ENCODE results near the gene KRT80. TPM values are rescaled to one million over a fixed set of nuclear protein-coding genes. Genes with fewer than 3 reads are reported as not detected.

KRT80 gene
- polyA plus RNA-seq, 1 donor (not counting 4 experiments of a cell fraction or from before 2014, with no cell fraction given) = 4.1 TPM

DNA sequence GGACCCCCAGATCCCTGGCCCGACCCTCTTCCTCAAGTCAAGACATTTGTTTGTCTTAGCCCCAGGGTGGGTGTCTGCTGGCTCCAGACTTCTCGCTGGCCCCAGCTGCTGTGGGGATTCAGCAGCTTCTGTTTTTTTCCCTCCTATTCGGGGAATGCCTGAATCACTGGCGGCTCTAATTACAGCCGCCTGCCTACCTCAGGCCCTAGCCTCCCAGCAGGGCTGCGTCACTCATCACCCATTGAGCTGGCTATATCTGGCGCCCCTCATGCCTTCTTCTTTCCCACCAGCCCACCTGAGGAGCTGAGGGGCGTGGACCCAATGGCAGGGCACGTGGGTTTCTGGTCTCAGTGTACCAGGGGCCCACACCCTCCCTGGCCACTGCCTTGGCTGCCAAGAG, 10.1 kb downstream of the KRT80 start:
- DNase-seq (ENCODE audit: low read depth, low spot score) (no peak), FAIRE-seq (no peak)
- H3K9me3 ChIP-seq (ENCODE audit: control insufficient read depth, low read depth, low read length) = no peaks in the 10 kb centered on the region
- H3K9me1 ChIP-seq (ENCODE audit: control insufficient read depth, extremely low read depth, insufficient read depth, low read length) = no peaks in the 10 kb centered on the region
- no peak overlapping the region for H3K9ac ChIP-seq (ENCODE audit: control insufficient read depth, extremely low read depth, insufficient read depth, low read length)
- no peaks in the 10 kb centered on the region for H3K79me2 ChIP-seq (ENCODE audit: control insufficient read depth, insufficient read depth, low read length)
- H2AFZ ChIP-seq (ENCODE audit: control insufficient read depth, low read length) = no peak overlapping the region
- peaks cover 43% of the 10 kb centered on the region for H3K4me1 ChIP-seq (ENCODE audit: control insufficient read depth, extremely low read depth, insufficient read depth, low read length)
- H3K4me3 ChIP-seq (ENCODE audit: control insufficient read depth in 2 of 3, extremely low read depth in 1 of 3, insufficient read depth in 2 of 3, low read depth in 1 of 3, low read length in 3 of 3) = no peak overlapping the region
- dilution Hi-C loops (cut with MboI; ENCODE audit: extremely low pct_ligation_motif_present, low sequenced_read_pairs) = no loop called here
- H3K27me3 ChIP-seq (ENCODE audit: control insufficient read depth, extremely low read depth, insufficient read depth, low read length) = no peaks in the 10 kb centered on the region
- no peaks in the 10 kb centered on the region for H3K36me3 ChIP-seq (ENCODE audit: control insufficient read depth in 2 of 2, extremely low read depth in 1 of 2, insufficient read depth in 2 of 2, low read length in 2 of 2)
- no peak overlapping the region for H3K27ac ChIP-seq (ENCODE audit: control insufficient read depth, insufficient read depth, low read length)
- H3K4me2 ChIP-seq (ENCODE audit: control insufficient read depth, extremely low read depth, insufficient read depth, low read depth, low read length) = no peak overlapping the region
- no peaks in the 10 kb centered on the region for H4K20me1 ChIP-seq (ENCODE audit: control insufficient read depth, extremely low read depth, insufficient read depth, low read length)
- TF ChIP-seq CTCF (optimal IDR thresholded peaks at IDR 0.05 in 1 of 3, IDR thresholded peaks at IDR 0.05 in 1 of 3, conservative IDR thresholded peaks at IDR 0.05 in 1 of 3; ENCODE audit: extremely low read depth in 1 of 3, insufficient read depth in 2 of 3, low read length in 3 of 3) = no peak
- TF ChIP-seq EZH2 (IDR thresholded peaks at IDR 0.05; ENCODE audit: low read length) = no peak

DNA sequence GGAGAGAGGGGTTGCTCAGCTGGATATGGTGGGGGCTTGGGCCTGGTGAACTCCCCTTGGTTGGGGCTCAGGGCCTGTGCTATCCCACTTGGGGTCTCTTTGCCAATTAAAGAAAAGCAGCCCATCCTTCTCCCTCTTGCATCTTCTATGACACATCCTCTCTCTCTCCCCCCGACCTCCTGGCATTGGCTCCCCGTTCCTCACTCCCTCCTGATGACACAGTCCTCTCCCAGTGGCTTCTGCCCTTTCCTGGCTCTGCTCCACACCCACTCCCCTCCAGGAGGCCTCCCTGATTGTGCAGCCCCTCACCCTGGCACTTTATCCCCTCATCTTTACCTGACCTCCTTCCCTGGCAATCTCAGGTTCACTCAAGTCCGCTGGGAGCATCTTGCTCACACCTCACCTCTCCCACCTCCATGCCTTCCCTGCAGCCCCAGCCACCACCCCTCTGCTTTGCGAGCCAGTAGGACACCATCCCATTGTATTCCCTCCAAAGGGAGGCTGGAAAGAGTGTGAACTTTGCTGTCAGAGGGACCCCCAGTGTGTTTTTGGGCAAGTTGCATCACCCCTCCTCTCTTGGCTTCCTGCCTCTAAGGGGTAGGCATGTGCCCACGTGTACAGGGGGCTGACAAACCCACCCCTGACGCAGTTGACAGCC, 10.7 kb downstream of the KRT80 start:
- H3K79me2 ChIP-seq (ENCODE audit: control insufficient read depth, insufficient read depth, low read length) = no peaks in the 10 kb centered on the region
- no peak overlapping the region for H3K9ac ChIP-seq (ENCODE audit: control insufficient read depth, extremely low read depth, insufficient read depth, low read length)
- DNase-seq (ENCODE audit: low read depth, low spot score) (no peak), FAIRE-seq (no peak)
- H2AFZ ChIP-seq (ENCODE audit: control insufficient read depth, low read length) = no peak overlapping the region
- no peak overlapping the region for H3K4me2 ChIP-seq (ENCODE audit: control insufficient read depth, extremely low read depth, insufficient read depth, low read depth, low read length)
- dilution Hi-C loops (cut with MboI; ENCODE audit: extremely low pct_ligation_motif_present, low sequenced_read_pairs) = no loop called here
- no peaks in the 10 kb centered on the region for H3K36me3 ChIP-seq (ENCODE audit: control insufficient read depth in 2 of 2, extremely low read depth in 1 of 2, insufficient read depth in 2 of 2, low read length in 2 of 2)
- no peaks in the 10 kb centered on the region for H4K20me1 ChIP-seq (ENCODE audit: control insufficient read depth, extremely low read depth, insufficient read depth, low read length)
- H3K4me1 ChIP-seq (ENCODE audit: control insufficient read depth, extremely low read depth, insufficient read depth, low read length) = peaks cover 42% of the 10 kb centered on the region
- H3K27ac ChIP-seq (ENCODE audit: control insufficient read depth, insufficient read depth, low read length) = no peak overlapping the region
- H3K27me3 ChIP-seq (ENCODE audit: control insufficient read depth, extremely low read depth, insufficient read depth, low read length) = no peaks in the 10 kb centered on the region
- no peak overlapping the region for H3K4me3 ChIP-seq (ENCODE audit: control insufficient read depth in 2 of 3, extremely low read depth in 1 of 3, insufficient read depth in 2 of 3, low read depth in 1 of 3, low read length in 3 of 3)
- no peaks in the 10 kb centered on the region for H3K9me3 ChIP-seq (ENCODE audit: control insufficient read depth, low read depth, low read length)
- TF ChIP-seq CTCF (optimal IDR thresholded peaks at IDR 0.05 in 1 of 3, IDR thresholded peaks at IDR 0.05 in 1 of 3, conservative IDR thresholded peaks at IDR 0.05 in 1 of 3; ENCODE audit: extremely low read depth in 1 of 3, insufficient read depth in 2 of 3, low read length in 3 of 3) = no peak
- no peak for TF ChIP-seq EZH2 (IDR thresholded peaks at IDR 0.05; ENCODE audit: low read length)
- H3K9me1 ChIP-seq (ENCODE audit: control insufficient read depth, extremely low read depth, insufficient read depth, low read length) = no peaks in the 10 kb centered on the region
